ENCODE measurements around the gene UBE2I.

DNA sequence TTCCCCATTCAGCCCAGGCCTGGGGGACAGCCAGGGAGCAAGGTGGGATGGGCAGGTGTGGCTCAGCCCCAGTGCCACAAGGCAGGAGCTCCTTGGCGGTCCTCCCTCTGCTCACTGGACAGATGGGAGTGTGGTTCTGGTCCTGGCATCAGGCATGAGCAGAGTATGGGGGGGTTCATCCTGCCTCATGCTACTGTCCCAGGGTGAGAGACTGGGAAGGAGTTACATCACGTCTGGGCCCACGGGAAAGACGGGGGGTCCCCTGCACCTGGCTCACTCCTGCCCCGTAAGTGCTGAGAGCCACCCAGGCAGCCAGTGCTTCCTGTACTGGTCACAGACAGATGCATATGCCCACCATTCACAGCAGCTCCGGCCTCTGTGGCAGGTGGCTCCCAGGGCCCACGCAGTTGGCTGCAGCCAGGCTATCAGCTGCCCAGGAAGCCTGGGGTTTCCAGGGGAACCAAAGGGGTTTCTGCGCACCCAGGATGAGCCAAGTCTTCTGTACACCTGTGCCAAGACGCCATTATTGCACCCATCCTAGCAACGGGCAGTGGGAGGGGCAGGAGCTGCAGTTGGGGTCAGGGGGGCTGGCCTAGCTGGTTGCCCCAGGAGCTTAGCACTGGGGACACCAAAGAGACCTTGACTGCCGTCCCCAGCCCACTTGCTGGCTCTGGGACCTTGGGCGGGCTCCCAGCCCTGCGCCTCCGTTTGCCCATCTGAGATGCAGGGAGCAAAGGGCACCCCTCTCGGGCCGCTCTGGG, 26.0 kb downstream of the UBE2I start:
- TF ChIP-seq, protein P1, sequence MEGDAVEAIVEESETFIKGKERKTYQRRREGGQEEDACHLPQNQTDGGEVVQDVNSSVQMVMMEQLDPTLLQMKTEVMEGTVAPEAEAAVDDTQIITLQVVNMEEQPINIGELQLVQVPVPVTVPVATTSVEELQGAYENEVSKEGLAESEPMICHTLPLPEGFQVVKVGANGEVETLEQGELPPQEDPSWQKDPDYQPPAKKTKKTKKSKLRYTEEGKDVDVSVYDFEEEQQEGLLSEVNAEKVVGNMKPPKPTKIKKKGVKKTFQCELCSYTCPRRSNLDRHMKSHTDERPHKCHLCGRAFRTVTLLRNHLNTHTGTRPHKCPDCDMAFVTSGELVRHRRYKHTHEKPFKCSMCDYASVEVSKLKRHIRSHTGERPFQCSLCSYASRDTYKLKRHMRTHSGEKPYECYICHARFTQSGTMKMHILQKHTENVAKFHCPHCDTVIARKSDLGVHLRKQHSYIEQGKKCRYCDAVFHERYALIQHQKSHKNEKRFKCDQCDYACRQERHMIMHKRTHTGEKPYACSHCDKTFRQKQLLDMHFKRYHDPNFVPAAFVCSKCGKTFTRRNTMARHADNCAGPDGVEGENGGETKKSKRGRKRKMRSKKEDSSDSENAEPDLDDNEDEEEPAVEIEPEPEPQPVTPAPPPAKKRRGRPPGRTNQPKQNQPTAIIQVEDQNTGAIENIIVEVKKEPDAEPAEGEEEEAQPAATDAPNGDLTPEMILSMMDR (conservative IDR thresholded peaks at IDR 0.05; ENCODE audit: low read length) = no peak
- no peak for TF ChIP-seq EZH2phosphoT487 (IDR thresholded peaks at IDR 0.05; ENCODE audit: borderline replicate concordance, low read depth, low read length)

Data from OCI-LY7 (cell line).